Right kidney (tissue), 1 donor: Measurements from ENCODE around the gene GDPD3.

ENCODE experiments used
- DNase-seq: peaks from one replicate; pipeline ENCODE4 v3.0.0-alpha.2; 2016

The GDPD3 gene

DNA sequence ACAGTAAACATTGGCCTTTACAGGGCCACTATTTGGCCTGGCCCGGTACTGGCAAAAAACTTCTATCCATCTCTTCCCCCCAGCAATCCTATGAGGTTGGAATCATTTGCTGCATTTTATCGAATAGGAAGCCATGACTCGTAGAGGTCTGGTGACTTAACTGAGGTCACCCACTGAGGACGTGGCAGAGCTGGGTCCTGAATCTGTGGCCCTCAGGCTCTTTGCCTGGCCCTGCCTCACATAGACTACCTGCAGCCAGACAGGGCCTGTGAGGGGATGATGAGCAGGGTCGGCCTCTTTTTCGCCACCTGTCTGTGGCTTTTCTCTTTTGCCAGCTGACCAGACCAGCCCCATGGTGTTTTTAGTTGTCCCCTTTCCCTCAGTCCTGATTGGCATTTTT is 35.7 kb downstream of the GDPD3 start:
- no peak for DNase-seq

DNA sequence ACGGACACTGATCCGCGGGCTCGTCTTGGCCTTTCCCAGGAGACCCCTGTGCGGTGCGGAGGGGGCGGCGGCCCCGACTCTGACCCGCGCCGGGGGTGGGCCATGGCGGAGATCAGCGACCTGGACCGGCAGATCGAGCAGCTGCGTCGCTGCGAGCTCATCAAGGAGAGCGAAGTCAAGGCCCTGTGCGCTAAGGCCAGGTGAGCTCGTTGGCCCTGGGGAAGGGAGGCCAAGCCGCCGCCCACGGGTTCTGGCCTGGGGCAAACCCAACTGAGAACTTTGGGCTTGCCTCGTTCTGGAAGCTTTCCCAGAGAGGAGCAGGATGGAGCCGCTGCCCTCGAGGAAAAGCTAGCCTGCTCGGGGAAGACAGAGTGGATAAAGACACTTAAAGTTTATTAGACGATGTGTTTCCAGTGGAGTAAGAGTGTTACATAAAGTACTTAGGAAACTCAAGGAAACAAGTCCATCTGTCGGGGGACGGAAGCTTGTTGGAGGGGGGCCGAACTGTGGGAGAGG is 37.0 kb downstream of the GDPD3 start:
- DNase-seq = no peak

DNA sequence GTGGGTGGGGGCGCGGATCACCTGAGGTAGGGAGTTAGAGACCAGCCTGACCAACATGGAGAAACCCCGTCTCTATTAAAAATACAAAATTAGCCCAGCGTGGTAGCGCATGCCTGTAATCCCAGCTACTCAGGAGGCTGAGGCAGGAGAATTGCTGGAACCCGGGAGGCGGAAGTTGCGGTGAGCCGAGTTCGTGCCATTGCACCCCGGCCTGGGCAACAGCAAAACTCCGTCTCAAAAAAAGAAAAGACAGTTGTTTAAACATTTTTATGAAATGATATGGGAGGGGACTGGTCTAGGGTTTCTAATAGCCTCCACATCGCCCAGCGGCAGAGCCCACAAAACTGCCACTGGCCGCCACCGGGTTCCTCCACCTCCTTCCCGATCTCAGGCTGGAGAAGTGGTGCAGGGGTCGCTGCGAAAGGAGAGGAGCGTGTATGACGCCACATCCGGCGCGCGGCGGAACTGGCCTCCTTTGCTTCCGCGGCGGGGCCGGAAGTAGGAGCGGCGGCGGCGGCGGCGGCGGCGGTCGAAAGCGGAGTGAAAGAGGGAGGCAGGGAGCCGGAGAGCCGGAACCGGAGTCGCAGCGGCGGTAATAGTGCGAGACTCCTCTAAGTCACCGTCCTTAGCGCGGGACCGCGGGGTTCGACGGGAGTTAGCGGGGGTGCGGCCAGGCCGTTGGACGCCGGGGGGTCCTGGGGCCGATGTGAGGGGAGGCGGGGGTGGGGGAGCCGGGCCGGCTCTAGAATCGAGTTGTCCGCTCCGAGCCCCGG is 37.6 kb downstream of the GDPD3 start, which contains the start of gene PPP4C:
PPP4C (plus strand) TSS at position 492 of the 773 bp plus-strand sequence. CDS start 384 bp downstream, outside the sequence.
- DNase-seq = peak; percentile 86

DNA sequence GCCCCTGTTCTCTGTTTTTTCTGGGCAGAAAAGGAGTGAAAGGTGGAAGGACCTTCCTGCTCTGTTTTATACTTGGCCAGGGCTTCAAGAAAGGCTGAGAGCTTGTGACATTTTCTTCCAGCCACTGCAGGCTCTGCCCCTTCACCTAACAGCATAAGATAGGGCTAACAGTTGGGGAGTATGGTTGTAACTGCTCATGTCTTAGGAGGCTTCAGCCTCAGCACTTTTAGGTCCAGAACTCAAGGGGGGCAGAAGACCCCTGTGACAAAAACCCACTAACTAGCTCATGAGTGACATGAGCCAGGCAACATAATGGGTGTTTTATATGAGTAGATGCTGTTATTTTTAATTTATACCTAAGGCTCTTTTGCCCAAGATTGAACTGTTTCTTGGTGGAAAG is 42.8 kb downstream of the GDPD3 start:
- DNase-seq = no peak

DNA sequence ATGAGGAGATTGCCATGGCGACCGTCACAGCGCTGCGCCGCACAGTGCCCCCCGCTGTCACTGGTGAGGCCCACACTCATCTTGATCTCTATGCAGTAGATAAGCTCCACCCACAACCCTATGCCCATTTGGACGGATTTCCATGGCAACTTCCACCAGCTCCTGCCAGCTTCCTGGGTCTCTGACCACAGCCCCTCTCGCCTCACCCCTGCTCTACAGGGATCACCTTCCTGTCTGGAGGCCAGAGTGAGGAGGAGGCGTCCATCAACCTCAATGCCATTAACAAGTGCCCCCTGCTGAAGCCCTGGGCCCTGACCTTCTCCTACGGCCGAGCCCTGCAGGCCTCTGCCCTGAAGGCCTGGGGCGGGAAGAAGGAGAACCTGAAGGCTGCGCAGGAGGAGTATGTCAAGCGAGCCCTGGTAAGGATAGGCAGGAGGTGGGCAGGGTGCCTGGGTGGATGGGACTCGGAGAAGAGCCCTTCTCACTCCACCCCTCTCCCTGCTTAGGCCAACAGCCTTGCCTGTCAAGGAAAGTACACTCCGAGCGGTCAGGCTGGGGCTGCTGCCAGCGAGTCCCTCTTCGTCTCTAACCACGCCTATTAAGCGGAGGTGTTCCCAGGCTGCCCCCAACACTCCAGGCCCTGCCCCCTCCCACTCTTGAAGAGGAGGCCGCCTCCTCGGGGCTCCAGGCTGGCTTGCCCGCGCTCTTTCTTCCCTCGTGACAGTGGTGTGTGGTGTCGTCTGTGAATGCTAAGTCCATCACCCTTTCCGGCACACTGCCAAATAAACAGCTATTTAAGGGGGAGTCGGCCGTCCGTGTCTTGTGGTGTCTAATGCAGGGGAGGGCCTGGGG is 43.5 kb downstream of the GDPD3 start:
- DNase-seq = no peak

DNA sequence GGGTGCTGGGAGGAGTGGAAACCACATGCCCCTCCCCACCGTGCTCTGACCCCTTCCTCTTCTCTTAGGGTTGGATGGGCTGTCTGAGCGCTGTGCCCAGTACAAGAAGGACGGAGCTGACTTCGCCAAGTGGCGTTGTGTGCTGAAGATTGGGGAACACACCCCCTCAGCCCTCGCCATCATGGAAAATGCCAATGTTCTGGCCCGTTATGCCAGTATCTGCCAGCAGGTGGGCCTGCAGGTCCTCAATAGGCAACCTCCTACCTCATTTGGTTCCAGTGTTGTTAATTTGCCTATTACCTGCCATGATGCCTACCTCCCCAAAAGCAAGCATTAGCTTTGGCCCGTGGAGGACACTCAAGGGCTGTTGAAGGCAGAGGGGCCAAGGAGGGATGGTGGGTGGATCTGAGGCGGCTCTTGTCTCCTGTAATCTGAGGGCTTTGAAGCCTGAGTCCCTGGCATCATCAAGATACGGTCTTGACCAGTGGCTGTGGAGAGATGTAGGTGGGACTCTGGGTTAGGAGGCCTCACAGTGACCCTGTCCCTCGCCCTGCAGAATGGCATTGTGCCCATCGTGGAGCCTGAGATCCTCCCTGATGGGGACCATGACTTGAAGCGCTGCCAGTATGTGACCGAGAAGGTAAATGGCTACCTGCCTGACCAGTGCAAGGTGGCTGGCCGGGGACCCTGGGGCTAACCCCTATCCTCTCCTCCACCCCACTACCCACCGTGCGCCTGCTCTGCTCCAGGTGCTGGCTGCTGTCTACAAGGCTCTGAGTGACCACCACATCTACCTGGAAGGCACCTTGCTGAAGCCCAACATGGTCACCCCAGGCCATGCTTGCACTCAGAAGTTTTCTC is 44.4 kb downstream of the GDPD3 start:
- no peak for DNase-seq

DNA sequence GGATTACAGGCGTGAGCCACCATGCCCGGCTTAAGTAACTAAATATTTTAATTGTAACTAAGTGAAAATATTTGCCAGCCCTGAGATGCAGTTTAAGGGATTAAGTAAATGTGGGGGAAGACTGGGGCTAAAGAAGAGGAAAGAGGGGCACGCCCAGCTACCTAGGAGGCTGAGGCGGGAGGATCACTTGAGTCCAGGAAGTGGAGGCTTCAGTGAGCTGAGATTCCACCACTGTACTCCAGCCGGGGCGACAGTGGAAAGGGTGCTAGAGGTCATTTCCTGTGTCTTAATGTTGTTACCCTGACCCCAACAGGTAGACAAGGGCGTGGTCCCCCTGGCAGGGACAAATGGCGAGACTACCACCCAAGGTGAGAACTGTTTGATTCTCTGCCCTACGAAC is 45.0 kb downstream of the GDPD3 start:
- DNase-seq = no peak

DNA sequence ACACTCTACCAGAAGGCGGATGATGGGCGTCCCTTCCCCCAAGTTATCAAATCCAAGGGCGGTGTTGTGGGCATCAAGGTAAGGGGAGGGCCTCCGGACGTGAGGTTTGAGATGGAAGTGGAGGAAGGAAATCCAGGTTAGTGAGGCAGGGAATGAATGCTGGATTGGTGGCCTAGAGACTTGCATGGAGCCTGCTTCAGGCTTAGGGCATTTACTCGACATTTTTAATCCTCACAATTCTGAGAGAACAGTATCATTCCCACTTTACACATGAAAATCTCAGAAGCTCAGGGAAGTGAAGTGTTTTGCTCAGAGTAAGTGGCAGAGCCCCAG is 45.8 kb downstream of the GDPD3 start:
- DNase-seq = no peak

DNA sequence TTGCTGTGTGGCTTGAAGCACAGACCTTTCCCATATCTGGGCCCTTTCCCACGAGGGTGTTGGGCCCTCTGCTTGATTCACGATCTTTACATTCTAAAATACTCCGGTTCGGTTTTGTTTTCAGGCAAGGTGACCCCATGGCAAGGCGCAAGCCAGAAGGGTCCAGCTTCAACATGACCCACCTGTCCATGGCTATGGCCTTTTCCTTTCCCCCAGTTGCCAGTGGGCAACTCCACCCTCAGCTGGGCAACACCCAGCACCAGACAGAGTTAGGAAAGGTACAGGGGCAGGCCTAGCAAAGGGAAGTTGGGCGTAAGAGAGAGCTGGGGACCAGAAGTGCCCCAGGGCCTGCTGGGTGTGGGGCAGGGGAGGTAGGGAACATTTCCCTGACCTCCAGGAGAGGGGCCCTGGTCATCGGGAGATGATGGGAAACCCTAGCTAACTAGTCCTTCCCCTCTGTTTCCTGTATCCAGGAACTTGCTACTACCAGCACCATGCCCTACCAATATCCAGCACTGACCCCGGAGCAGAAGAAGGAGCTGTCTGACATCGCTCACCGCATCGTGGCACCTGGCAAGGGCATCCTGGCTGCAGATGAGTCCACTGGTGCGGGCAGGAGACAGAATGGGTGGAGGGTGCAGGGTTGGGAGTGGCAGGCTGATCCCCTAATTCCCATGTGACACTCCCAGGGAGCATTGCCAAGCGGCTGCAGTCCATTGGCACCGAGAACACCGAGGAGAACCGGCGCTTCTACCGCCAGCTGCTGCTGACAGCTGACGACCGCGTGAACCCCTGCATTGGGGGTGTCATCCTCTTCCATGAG is 46.4 kb downstream of the GDPD3 start:
- no peak for DNase-seq

DNA sequence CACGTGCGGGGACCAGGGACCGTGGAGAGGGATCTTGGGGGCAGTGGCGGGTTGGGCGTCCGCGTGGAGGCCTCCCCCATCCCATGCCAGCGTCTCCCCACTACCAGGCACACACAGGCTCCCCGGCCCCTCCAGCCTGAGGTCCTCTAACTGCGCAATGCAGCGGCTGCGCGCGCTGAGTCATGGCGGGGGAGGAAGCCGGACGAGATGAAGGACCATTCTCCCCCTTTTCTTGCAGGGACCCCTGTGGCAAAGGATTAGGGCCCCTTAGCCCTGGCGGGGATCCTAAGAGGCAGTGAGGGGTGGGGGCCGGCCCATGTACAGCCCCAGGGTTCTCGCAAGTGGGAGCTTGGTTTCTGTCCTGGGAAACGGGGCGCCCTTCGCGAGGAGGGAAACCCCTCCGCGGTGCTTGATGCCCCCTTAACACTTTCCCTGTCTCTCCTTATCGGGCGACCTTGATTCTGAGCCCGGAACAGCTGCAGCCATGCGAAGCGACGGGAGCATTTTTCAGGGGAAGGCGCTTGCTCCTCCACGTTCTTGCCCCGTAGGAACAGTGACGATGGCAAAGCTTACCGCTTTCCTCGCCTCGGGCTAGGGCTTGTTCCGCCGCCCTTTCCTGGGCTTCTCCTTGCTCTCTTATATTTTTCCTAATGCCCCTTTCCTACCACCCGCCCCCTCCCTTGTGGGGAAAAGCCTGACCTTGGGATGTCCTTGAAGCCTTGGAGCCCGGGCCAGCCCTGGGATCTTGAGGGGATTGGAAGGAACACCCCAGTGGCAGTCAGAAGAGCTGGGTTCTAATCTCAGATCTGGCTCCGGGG is 47.2 kb downstream of the GDPD3 start:
- no peak for DNase-seq

DNA sequence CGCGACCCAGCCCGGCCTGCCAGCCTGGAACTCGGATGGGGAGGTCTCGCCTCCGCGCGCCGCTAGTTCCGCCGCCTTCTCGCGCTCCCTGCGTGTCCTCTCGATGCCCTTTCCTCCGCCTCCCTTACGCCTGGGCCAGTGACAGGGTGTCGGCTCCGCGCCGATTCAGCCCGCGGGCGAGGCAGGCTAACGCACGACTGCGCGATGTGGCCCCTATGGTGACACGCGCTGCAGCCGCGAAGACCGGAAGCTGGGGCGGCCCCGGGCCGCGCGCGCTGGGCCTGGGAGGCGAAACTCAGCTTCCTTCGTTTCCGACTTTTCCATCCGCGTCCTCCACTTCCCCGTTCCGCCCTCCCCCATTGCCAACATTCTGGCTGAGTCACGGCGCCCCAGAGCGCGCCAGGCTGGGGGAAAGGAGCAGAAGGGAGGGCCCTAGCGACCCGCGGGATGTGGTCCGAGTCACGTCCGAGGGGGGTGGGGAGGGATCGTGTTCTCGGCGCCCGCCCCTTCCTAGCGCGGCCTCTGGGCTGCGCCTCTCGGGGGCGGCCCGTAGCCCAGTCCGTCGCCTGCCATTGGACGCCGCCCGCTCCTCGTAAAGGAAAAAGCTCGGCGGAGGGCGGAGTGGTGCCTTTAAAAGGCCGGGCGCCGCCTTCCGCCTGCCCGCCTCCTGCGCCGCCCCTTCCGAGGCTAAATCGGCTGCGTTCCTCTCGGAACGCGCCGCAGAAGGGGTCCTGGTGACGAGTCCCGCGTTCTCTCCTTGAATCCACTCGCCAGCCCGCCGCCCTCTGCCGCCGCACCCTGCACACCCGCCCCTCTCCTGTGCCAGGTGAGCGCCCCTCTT is 48.0 kb downstream of the GDPD3 start, which contains the start of gene ALDOA:
ALDOA (plus strand) TSS at position 659 of the 841 bp plus-strand sequence. CDS start 1,138 bp downstream, outside the sequence.
- DNase-seq = peak; percentile 100

DNA sequence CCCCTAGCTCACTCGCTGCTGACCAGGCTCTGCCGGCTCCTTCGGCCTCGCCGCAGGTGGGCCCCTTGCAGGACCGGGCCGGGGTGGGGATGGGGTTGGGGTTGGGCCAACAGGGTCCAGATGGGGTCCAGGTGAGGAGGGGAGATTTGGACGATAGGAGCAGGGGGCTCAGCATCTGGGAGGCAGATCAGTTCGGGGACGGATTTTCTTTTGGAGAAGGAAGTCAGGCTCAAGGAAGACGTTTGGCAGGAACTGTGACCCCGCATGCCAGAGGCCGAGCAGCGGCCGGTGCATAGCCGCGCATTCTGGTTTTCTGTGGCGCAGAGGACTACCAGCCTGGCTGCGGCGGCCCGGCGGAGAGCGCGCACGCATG is 48.6 kb downstream of the GDPD3 start:
- no peak for DNase-seq

DNA sequence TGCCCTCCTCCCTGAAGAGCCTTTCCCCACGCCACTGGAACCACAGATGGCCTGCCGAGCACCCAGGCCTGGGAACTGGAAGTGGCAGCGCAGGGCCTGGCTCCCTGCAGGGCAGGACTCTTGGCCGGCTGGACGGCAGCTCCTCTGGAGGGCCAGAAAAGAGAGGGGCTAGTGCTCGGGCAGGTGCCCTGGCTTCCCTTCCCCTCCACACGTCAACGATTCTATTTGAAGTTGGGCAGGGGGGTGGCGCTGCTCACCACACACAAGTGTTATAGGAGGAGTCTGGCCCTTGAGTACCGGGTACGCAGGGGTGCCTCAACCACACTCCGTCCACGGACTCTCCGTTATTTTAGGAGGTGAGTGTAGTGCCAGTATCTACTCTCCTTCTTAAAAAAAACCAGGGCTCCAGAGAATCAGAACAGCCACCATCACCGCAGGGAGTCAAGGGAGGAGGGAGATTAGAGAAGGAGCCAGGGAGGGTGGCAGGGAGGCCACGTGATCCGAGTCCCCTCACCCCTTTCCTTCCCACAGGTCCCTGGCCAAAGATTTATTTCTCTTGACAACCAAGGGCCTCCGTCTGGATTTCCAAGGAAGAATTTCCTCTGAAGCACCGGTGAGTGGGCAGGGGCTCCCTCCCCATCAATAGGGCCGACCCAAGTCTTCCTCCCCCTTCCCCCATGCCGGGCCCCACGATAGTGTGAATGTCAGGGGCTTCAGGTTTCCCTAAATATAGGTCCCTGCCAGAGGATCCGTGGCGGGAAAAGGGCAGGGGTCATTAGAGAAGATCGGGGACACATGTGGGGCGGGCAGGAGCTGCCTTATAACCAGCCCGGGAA is 49.2 kb downstream of the GDPD3 start:
- peak; percentile 79 for DNase-seq

DNA sequence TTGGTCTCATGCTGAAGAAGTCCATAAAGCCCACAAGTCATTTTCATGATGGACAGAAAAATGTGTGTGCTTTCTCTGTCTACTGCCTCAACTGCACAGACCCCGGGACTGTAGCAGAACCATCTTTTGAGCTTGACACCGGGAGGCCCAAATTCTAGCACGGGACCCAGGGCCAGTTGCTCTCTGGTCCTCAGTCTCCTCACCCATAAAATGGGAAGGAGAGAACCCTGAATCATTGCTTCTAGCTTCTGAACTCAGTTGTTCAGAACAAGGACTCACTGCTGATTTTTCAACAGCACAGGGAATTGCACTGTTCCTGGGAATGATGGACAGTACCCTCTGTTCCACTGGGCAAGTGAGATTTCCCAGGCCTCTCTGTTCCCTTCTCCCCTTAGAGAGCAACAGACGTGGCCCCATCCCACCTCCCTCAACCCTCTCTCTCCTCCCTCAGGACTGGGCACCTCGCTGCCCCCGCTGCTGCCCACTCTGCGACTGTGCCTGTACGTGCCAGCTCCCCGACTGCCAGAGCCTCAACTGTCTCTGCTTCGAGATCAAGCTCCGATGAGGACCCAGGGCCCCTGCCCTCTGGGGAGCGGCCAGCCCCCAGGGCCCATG is 50.0 kb downstream of the GDPD3 start:
- DNase-seq = no peak

DNA sequence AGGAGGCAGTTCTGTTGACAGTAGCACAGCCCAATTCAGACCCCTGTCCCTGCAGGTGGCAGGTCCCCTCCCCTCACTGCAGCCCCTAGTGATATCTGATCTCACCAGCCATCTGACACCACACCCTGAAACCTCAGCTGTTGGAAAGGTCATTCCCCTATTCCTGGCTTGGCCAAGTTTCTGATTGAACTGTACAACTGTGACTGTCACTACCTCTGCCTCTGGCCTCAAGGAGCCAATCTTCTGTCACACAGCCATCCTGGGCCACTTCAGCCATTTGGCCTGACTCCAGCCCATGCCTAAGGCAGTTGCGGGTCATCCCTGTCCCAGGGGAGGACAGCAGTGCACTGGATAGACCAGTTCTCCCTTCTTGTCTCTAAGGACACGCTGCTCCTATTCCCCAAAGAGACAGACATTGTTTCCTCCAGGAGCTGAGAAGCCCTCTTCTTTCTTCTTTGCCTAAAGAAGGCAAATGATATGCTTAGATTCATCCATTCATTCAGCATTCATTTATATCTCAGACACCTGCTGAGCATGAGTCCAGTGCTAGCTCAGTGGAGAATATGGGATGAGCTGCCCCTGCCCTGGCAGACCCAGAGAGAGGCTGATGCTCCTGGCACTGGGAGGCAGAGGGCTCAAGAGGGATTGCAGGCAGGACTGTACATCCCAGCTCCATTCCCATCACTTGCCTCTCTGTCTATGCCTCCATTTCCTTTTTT is 52.3 kb downstream of the GDPD3 start:
- DNase-seq = no peak

DNA sequence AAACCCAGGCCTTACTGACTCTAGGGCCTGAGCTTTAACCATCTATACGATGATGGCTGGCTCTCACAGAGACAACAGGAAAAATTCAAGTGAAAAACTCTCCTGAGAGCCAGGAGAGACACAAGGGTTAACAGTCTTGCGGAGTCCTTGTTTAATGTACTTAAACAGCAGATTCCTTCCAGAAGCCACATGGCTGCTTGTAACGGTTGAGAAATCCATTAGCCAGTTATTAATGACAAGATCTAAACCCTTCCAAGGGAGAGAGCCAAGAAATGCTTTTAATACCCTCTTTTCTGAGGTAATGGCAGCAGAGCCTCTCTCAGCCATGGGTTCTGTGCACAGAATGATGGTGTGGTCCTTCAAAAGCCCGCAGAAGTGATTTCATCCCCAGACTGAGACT is 53.0 kb downstream of the GDPD3 start:
- no peak for DNase-seq

DNA sequence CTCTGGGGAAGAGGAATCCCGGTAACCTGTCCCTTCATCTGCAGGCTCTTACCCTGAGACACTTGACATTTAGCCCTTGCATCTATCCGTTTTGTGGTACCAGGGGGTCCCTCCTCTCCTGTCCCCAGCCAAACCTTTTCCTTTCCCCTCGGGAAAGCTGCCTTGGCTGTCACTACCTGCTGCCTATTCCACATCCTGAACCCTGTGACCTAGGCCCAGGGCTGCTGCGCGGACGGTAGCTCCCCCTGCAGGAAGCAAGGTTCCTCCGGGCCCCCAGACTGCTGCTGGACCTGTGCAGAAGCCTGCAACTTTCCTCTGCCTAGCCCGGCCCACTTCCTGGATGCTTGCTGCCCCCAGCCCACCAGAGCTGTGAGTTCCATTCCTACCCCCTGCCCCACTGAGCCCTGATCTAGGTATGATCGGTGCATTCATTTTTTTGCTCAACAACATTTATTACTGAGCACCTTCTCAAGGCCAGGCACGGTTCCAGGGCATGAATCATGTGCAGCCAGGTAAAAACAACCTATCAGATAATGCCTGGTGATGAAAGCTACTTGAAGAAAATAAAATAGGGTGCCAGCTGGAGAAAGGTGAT is 58.3 kb downstream of the GDPD3 start:
- no peak for DNase-seq
